HepG2 (cell line): ENCODE results near the gene TMEM174. TPM values are rescaled to one million over a fixed set of nuclear protein-coding genes. Genes with fewer than 3 reads are reported as not detected.

ENCODE experiments used
- ATM ChIP-seq: fragments of 450-650 bp; IDR thresholded peaks from 2 replicates; pipeline ENCODE4 v1.7.1; 2017; ENCODE audit warnings: mild to moderate bottlenecking, borderline replicate concordance
- FOXK1 ChIP-seq: sonication (generic); formaldehyde crosslinking; IDR thresholded peaks from 2 replicates; pipeline ENCODE4 v1.4.0; 2020; ENCODE audit warnings: low read depth, missing genetic modification reagents, borderline replicate concordance
- FOXM1 ChIP-seq: sonication (generic); formaldehyde crosslinking; IDR thresholded peaks from 2 replicates; pipeline ENCODE4 v1.5.0; 2020; ENCODE audit warnings: missing genetic modification reagents
- GATAD1 ChIP-seq: IDR thresholded peaks from 2 replicates; pipeline ENCODE4 v1.6.1; 2016; ENCODE audit warnings: missing genetic modification reagents, missing compliant biosample characterization
- HNF4A ChIP-seq: sonication (generic); formaldehyde crosslinking; IDR thresholded peaks from 2 replicates; pipeline ENCODE4 v1.4.0; 2020; ENCODE audit warnings: missing genetic modification reagents
- MEIS1 ChIP-seq: sonication (generic); formaldehyde crosslinking; IDR thresholded peaks from 2 replicates; pipeline ENCODE4 v1.9.0; 2021; ENCODE audit warnings: mild to moderate bottlenecking, missing genetic modification reagents, moderate library complexity, borderline replicate concordance
- NFYB ChIP-seq: sonication (generic); formaldehyde crosslinking; IDR thresholded peaks from 2 replicates; pipeline ENCODE4 v1.4.0; 2020; ENCODE audit warnings: missing genetic modification reagents
- SOX6 ChIP-seq, 2 experiments: fragments of 450-650 bp in 1 of 2; sonication (generic) in 1 of 2; formaldehyde crosslinking in 1 of 2; IDR thresholded peaks; 2 replicates each; pipeline versions ENCODE4 v1.4.0 to v1.6.1; 2017 to 2020; ENCODE audit warnings: antibody characterized with exemption in 1 of 2, mild to moderate bottlenecking in 1 of 2, missing genetic modification reagents in 1 of 2
- TBX3 ChIP-seq: fragments of 450-650 bp; IDR thresholded peaks from 2 replicates; pipeline ENCODE4 v1.6.1; 2017; ENCODE audit warnings: antibody characterized with exemption, mild to moderate bottlenecking, inconsistent platforms, borderline replicate concordance
- TGIF2 ChIP-seq: IDR thresholded peaks from 2 replicates; pipeline ENCODE4 v1.6.1; 2016; ENCODE audit warnings: control low read depth, missing compliant biosample characterization
- ZKSCAN5 ChIP-seq: sonication (generic); formaldehyde crosslinking; IDR thresholded peaks from 2 replicates; pipeline ENCODE4 v1.5.1; 2020; ENCODE audit warnings: mild to moderate bottlenecking, missing genetic modification reagents
- ZNF143 ChIP-seq: sonication (generic); formaldehyde crosslinking; IDR thresholded peaks from 2 replicates; pipeline ENCODE4 v1.4.0; 2020; ENCODE audit warnings: missing genetic modification reagents
- ZNF251 ChIP-seq: sonication (generic); formaldehyde crosslinking; IDR thresholded peaks from 2 replicates; pipeline ENCODE4 v1.9.0; 2021; ENCODE audit warnings: mild to moderate bottlenecking, missing genetic modification reagents
- ZNF34 ChIP-seq: sonication (generic); formaldehyde crosslinking; IDR thresholded peaks from 2 replicates; pipeline ENCODE4 v1.4.0; 2020; ENCODE audit warnings: mild to moderate bottlenecking, missing genetic modification reagents, borderline replicate concordance
- ZNF383 ChIP-seq: sonication (generic); formaldehyde crosslinking; IDR thresholded peaks from 2 replicates; pipeline ENCODE4 v1.4.0; 2020; ENCODE audit warnings: missing genetic modification reagents, mild to moderate bottlenecking, borderline replicate concordance
- ZNF432 ChIP-seq: sonication (generic); formaldehyde crosslinking; IDR thresholded peaks from 2 replicates; pipeline ENCODE4 v1.5.0; 2020; ENCODE audit warnings: missing genetic modification reagents, mild to moderate bottlenecking, borderline replicate concordance
- ZNF44 ChIP-seq: sonication (generic); formaldehyde crosslinking; IDR thresholded peaks from 2 replicates; pipeline ENCODE4 v1.5.1; 2020; ENCODE audit warnings: mild to moderate bottlenecking, missing genetic modification reagents
- ZNF549 ChIP-seq: sonication (generic); formaldehyde crosslinking; IDR thresholded peaks from 2 replicates; pipeline ENCODE4 v1.5.0; 2020; ENCODE audit warnings: missing genetic modification reagents
- ZNF552 ChIP-seq: sonication (generic); formaldehyde crosslinking; IDR thresholded peaks from 2 replicates; pipeline ENCODE4 v1.9.0; 2022; ENCODE audit warnings: missing genetic modification reagents, mild to moderate bottlenecking, borderline replicate concordance
- ZNF652 ChIP-seq: IDR thresholded peaks from 2 replicates; pipeline ENCODE4 v1.6.1; 2016; ENCODE audit warnings: low read depth, borderline replicate concordance
- ZNF713 ChIP-seq: sonication (generic); formaldehyde crosslinking; IDR thresholded peaks from 2 replicates; pipeline ENCODE4 v1.4.0; 2020; ENCODE audit warnings: mild to moderate bottlenecking, missing genetic modification reagents
- polyA plus RNA-seq, 8 experiments: library from polyadenylated mRNA; depleted of rRNA in 3 of 8; stranded (reverse) in 7 of 8; unstranded in 1 of 8; fragments of >200 nt; fragmentation: Illumina TruSeq in 4 of 8; extraction: Trizol in 4 of 8; gene quantifications; 2 replicates each; pipeline versions ENCODE4 v1.2.1 to v1.2.3, GENCODE V29; 2011 to 2016; ENCODE audit warnings: low read depth in 4 of 8, missing spikeins in 1 of 8, mixed read lengths in 1 of 8; ENCODE audit not compliant: insufficient read depth in 1 of 8
- total RNA-seq, 5 experiments: library from RNA; depleted of rRNA; stranded (reverse); fragments of >200 nt; fragmentation: Illumina TruSeq; extraction: Trizol; gene quantifications; 2 replicates each; pipeline ENCODE4 v1.2.3, GENCODE V29; 2016; ENCODE audit warnings: low read depth in 1 of 5
- TF ChIP-seq, protein P1 (sequence below), 2 experiments: sonication (generic) in 1 of 2; formaldehyde crosslinking in 1 of 2; IDR thresholded peaks; 2 replicates each; pipeline versions ENCODE4 v1.5.1 to v1.6.1; 2011 to 2020; ENCODE audit warnings: borderline replicate concordance in 1 of 2, low read depth in 1 of 2, low read length in 1 of 2, mild to moderate bottlenecking in 1 of 2, missing genetic modification reagents in 1 of 2, moderate library complexity in 1 of 2
- TF ChIP-seq, protein P2 (sequence below): sonication (generic); formaldehyde crosslinking; IDR thresholded peaks from 2 replicates; pipeline ENCODE4 v1.4.0; 2020; ENCODE audit warnings: missing genetic modification reagents, mild to moderate bottlenecking, borderline replicate concordance
- TF ChIP-seq, protein P3 (sequence below): sonication (generic); formaldehyde crosslinking; conservative IDR thresholded peaks from 2 replicates; pipeline ENCODE4 v1.4.0; 2020; ENCODE audit warnings: missing genetic modification reagents

The TMEM174 gene
- total and polyA plus RNA-seq, 2 of the 13 experiments (the other 11 are each of a cell fraction or from before 2014, with no cell fraction given) = not detected

DNA sequence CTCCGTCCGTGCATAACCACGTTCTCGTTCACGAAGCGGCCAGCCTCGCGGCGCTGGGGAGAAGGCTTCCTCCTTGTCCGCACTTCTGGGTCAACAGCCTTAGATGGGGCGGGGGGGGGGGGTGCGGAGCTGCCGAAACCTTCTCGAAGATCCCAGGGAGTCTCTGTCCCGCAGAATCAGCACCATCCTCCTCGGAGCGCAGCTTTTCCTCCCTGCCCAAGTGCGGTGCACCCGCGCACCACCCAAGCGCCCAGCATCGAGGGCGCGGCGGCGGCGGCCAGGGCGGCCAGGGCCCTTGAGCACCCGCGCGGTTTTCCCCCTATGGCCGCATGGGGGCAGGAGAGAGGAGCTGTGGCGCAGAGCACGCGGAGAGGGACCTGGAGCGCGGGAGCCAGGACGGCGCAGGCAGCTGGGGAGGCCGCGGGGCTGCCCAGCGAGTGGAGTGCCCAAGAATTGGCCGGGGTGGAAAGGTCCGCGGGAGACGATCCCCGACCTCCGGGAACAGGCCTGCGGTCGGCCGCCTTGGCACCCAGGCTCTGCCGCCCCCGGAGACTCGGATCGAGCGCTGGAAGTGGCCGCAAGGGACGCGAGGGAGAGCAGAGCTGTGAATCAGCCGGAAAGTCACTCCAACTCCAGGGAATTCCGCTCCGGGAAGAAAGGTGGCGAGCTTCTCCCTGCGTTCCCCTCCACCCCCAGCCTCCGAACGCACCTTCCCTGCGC lies 43.1 kb downstream of the TMEM174 start (continued):
- TF ChIP-seq ZNF44 (CRISPR knock-in tag) (peak; percentile 74; the same call in 1 of the 2 replicates), ZNF713 (CRISPR knock-in tag) (no peak), SOX6 (IDR thresholded peaks at IDR 0.05) (no peak), SOX6 (CRISPR knock-in tag; IDR thresholded peaks at IDR 0.05) (peak; percentile 15; the same call in 1 of the 2 replicates), ZNF143 (CRISPR knock-in tag) (no peak), ZNF549 (CRISPR knock-in tag) (no peak), FOXM1 (CRISPR knock-in tag) (no peak), ZNF552 (CRISPR knock-in tag) (no peak), GATAD1 (no peak), ZNF34 (no peak), NFYB (CRISPR knock-in tag) (peak; percentile 30; the same call in 1 of the 2 replicates), ATM (no peak), ZNF432 (CRISPR knock-in tag) (no peak), ZNF652 (CRISPR knock-in tag) (no peak), ZNF383 (no peak), MEIS1 (CRISPR knock-in tag) (peak; percentile 60; the same call in 1 of the 2 replicates), TGIF2 (CRISPR knock-in tag) (no peak), ZKSCAN5 (CRISPR knock-in tag) (no peak), FOXK1 (CRISPR knock-in tag) (no peak), TBX3 (no peak), ZNF251 (CRISPR knock-in tag) (no peak), HNF4A (CRISPR knock-in tag) (no peak)
- TF ChIP-seq, protein P1, sequence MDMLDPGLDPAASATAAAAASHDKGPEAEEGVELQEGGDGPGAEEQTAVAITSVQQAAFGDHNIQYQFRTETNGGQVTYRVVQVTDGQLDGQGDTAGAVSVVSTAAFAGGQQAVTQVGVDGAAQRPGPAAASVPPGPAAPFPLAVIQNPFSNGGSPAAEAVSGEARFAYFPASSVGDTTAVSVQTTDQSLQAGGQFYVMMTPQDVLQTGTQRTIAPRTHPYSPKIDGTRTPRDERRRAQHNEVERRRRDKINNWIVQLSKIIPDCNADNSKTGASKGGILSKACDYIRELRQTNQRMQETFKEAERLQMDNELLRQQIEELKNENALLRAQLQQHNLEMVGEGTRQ (IDR thresholded peaks at IDR 0.05; ENCODE audit: low read depth, low read length) = no peak
- TF ChIP-seq, protein P1 (CRISPR knock-in tag; IDR thresholded peaks at IDR 0.05; ENCODE audit: borderline replicate concordance) = no peak
- TF ChIP-seq, protein P2, sequence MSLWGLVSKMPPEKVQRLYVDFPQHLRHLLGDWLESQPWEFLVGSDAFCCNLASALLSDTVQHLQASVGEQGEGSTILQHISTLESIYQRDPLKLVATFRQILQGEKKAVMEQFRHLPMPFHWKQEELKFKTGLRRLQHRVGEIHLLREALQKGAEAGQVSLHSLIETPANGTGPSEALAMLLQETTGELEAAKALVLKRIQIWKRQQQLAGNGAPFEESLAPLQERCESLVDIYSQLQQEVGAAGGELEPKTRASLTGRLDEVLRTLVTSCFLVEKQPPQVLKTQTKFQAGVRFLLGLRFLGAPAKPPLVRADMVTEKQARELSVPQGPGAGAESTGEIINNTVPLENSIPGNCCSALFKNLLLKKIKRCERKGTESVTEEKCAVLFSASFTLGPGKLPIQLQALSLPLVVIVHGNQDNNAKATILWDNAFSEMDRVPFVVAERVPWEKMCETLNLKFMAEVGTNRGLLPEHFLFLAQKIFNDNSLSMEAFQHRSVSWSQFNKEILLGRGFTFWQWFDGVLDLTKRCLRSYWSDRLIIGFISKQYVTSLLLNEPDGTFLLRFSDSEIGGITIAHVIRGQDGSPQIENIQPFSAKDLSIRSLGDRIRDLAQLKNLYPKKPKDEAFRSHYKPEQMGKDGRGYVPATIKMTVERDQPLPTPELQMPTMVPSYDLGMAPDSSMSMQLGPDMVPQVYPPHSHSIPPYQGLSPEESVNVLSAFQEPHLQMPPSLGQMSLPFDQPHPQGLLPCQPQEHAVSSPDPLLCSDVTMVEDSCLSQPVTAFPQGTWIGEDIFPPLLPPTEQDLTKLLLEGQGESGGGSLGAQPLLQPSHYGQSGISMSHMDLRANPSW (CRISPR knock-in tag) = no peak
- TF ChIP-seq, protein P3, sequence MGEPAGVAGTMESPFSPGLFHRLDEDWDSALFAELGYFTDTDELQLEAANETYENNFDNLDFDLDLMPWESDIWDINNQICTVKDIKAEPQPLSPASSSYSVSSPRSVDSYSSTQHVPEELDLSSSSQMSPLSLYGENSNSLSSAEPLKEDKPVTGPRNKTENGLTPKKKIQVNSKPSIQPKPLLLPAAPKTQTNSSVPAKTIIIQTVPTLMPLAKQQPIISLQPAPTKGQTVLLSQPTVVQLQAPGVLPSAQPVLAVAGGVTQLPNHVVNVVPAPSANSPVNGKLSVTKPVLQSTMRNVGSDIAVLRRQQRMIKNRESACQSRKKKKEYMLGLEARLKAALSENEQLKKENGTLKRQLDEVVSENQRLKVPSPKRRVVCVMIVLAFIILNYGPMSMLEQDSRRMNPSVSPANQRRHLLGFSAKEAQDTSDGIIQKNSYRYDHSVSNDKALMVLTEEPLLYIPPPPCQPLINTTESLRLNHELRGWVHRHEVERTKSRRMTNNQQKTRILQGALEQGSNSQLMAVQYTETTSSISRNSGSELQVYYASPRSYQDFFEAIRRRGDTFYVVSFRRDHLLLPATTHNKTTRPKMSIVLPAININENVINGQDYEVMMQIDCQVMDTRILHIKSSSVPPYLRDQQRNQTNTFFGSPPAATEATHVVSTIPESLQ (CRISPR knock-in tag) = no peak
